Measurements from ENCODE around the gene WFIKKN1.

DNA sequence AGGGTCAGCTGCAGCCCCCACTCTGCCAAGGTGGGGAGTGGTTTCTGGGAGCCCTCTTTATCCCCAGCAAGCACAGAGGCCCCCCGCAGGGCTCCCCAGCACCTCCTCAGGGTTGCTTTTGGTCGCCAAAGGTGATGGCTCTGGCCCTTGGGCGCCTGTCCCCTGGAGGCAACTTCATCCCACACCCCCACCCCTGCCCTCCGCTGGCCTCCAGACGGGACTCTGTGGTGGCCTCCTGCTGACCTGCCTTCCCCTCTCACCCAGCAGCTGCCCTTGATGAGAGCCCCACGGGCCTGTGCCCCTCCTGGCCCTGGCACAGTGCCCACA is 29.3 kb downstream of the WFIKKN1 start:
- TF ChIP-seq RARB (CRISPR knock-in tag; IDR thresholded peaks at IDR 0.05) (no peak), CSDC2 (CRISPR knock-in tag; IDR thresholded peaks at IDR 0.05) (no peak)

Measured in SK-N-SH treated with all-trans-retinoic acid at 6 μM for 48 hours (cell line).